HepG2 (cell line): ENCODE results near the gene SSBP4. TPM values are rescaled to one million over a fixed set of nuclear protein-coding genes. Genes with fewer than 3 reads are reported as not detected.

Experiments used
- ADNP ChIP-seq: sonication (generic); formaldehyde crosslinking; IDR thresholded peaks from 2 replicates; pipeline ENCODE4 v1.4.0; 2020; ENCODE audit warnings: missing genetic modification reagents
- ARHGAP35 ChIP-seq: sonication (generic); formaldehyde crosslinking; IDR thresholded peaks from 2 replicates; pipeline ENCODE4 v1.9.0; 2022; ENCODE audit warnings: mild to moderate bottlenecking, inconsistent platforms, moderate library complexity, missing genetic modification reagents, borderline replicate concordance
- BHLHE40 ChIP-seq: IDR thresholded peaks from 2 replicates; pipeline ENCODE4 v1.6.1; 2011; ENCODE audit warnings: low read length, improper control_type of control experiment
- EHMT2 ChIP-seq: fragments of 200-600 bp; sonication (generic); IDR thresholded peaks from 2 replicates; pipeline ENCODE4 v1.7.0; 2017; ENCODE audit warnings: antibody characterized with exemption, low read depth, low read length, borderline replicate concordance
- HCFC1 ChIP-seq: fragments of 150-350 bp; IDR thresholded peaks from 2 replicates; pipeline ENCODE4 v1.6.1; 2014; ENCODE audit warnings: low read depth, low read length
- HOXA9 ChIP-seq: sonication (generic); formaldehyde crosslinking; IDR thresholded peaks from 2 replicates; pipeline ENCODE4 v1.8.1; 2022; ENCODE audit warnings: missing genetic modification reagents, mild to moderate bottlenecking, moderate library complexity, borderline replicate concordance
- MED1 ChIP-seq: sonication (generic); formaldehyde crosslinking; IDR thresholded peaks from 2 replicates; pipeline ENCODE4 v1.4.0; 2020; ENCODE audit warnings: missing genetic modification reagents
- RARG ChIP-seq: sonication (generic); formaldehyde crosslinking; IDR thresholded peaks from 2 replicates; pipeline ENCODE4 v1.4.0; 2020; ENCODE audit warnings: low read depth, mild to moderate bottlenecking, missing genetic modification reagents
- ZBTB7B ChIP-seq: sonication (generic); formaldehyde crosslinking; IDR thresholded peaks from 2 replicates; pipeline ENCODE4 v1.4.0; 2020; ENCODE audit warnings: missing genetic modification reagents
- ZNF550 ChIP-seq: sonication (generic); formaldehyde crosslinking; IDR thresholded peaks from 2 replicates; pipeline ENCODE4 v1.4.0; 2020; ENCODE audit warnings: mild to moderate bottlenecking, missing genetic modification reagents, borderline replicate concordance
- ZNF841 ChIP-seq: sonication (generic); formaldehyde crosslinking; IDR thresholded peaks from 2 replicates; pipeline ENCODE4 v1.8.1; 2023; ENCODE audit warnings: missing genetic modification reagents, borderline replicate concordance
- ZNF850 ChIP-seq: sonication (generic); formaldehyde crosslinking; conservative IDR thresholded peaks from 2 replicates; pipeline ENCODE4 v1.9.0; 2021; ENCODE audit warnings: mild to moderate bottlenecking, missing genetic modification reagents
- polyA plus RNA-seq, 8 experiments: library from polyadenylated mRNA; depleted of rRNA in 3 of 8; stranded (reverse) in 7 of 8; unstranded in 1 of 8; fragments of >200 nt; fragmentation: Illumina TruSeq in 4 of 8; extraction: Trizol in 4 of 8; gene quantifications; 2 replicates each; pipeline versions ENCODE4 v1.2.1 to v1.2.3, GENCODE V29; 2011 to 2016; ENCODE audit warnings: low read depth in 4 of 8, missing spikeins in 1 of 8, mixed read lengths in 1 of 8; ENCODE audit not compliant: insufficient read depth in 1 of 8
- total RNA-seq, 5 experiments: library from RNA; depleted of rRNA; stranded (reverse); fragments of >200 nt; fragmentation: Illumina TruSeq; extraction: Trizol; gene quantifications; 2 replicates each; pipeline ENCODE4 v1.2.3, GENCODE V29; 2016; ENCODE audit warnings: low read depth in 1 of 5
- TF ChIP-seq, protein P1 (sequence below): sonication (generic); formaldehyde crosslinking; IDR thresholded peaks from 2 replicates; pipeline ENCODE4 v1.4.0; 2020; ENCODE audit warnings: mild to moderate bottlenecking, missing genetic modification reagents, borderline replicate concordance
- TF ChIP-seq, protein P2 (sequence below): sonication (generic); formaldehyde crosslinking; IDR thresholded peaks from one replicate; pipeline ENCODE4 v1.5.1; 2020; ENCODE audit warnings: mild to moderate bottlenecking, missing genetic modification reagents; ENCODE audit errors: not compliant biosample characterization
- TF ChIP-seq, protein P3 (sequence below): sonication (generic); formaldehyde crosslinking; IDR thresholded peaks from 2 replicates; pipeline ENCODE4 v1.5.0; 2020; ENCODE audit warnings: mild to moderate bottlenecking, missing genetic modification reagents, moderate library complexity
- TF ChIP-seq, protein P4 (sequence below): sonication (generic); formaldehyde crosslinking; IDR thresholded peaks from 2 replicates; pipeline ENCODE4 v1.8.0; 2022; ENCODE audit warnings: mild to moderate bottlenecking, missing genetic modification reagents

SSBP4 gene
- total and polyA plus RNA-seq, 2 of the 13 experiments (the other 11 are each of a cell fraction or from before 2014, with no cell fraction given): 20.8 to 39.5 TPM

DNA sequence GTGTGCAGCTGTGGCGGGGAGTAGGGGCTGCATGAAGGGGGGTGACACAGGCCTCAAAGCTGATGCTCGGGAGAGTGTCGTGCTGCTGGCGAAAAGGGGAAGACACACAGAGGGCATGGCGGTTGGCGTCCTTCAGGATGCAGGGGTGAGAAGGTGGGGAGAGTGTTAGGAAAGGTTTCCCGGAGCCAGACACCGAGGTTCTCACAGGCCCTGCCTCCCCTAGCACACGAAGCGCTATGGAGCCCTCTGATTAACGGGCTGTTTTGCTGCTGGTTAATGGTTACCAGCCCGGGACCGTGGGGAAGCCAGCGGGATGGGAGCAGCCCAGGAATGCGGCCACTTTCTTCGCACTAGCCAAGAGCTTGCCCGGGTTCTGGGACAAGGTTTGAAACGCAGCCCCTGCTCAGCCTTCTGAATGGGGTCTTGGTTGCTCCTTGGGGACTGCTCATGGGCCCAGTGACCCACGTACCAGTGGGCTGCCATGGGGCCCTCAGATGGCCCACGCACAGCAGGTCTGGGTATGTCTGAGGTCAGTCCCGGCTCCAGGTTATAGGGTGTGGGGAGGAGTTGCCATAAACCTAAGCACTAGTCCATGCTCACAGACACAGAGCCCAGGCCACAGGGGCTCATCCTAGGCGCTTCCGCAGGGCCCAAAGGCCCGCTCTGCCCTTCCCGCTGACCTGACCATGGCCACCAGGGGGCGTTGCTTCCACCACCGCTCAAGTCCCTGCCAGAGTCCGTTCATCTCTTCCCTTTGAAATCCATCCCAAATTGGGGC lies 50.1 kb downstream of the SSBP4 start (continued):
- TF ChIP-seq EHMT2: no peak
- TF ChIP-seq, protein P1, sequence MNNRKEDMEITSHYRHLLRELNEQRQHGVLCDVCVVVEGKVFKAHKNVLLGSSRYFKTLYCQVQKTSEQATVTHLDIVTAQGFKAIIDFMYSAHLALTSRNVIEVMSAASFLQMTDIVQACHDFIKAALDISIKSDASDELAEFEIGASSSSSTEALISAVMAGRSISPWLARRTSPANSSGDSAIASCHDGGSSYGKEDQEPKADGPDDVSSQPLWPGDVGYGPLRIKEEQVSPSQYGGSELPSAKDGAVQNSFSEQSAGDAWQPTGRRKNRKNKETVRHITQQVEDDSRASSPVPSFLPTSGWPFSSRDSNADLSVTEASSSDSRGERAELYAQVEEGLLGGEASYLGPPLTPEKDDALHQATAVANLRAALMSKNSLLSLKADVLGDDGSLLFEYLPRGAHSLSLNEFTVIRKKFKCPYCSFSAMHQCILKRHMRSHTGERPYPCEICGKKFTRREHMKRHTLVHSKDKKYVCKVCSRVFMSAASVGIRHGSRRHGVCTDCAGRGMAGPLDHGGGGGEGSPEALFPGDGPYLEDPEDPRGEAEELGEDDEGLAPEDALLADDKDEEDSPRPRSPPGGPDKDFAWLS (CRISPR knock-in tag): no peak
- no peak for TF ChIP-seq HOXA9
- TF ChIP-seq, protein P2, sequence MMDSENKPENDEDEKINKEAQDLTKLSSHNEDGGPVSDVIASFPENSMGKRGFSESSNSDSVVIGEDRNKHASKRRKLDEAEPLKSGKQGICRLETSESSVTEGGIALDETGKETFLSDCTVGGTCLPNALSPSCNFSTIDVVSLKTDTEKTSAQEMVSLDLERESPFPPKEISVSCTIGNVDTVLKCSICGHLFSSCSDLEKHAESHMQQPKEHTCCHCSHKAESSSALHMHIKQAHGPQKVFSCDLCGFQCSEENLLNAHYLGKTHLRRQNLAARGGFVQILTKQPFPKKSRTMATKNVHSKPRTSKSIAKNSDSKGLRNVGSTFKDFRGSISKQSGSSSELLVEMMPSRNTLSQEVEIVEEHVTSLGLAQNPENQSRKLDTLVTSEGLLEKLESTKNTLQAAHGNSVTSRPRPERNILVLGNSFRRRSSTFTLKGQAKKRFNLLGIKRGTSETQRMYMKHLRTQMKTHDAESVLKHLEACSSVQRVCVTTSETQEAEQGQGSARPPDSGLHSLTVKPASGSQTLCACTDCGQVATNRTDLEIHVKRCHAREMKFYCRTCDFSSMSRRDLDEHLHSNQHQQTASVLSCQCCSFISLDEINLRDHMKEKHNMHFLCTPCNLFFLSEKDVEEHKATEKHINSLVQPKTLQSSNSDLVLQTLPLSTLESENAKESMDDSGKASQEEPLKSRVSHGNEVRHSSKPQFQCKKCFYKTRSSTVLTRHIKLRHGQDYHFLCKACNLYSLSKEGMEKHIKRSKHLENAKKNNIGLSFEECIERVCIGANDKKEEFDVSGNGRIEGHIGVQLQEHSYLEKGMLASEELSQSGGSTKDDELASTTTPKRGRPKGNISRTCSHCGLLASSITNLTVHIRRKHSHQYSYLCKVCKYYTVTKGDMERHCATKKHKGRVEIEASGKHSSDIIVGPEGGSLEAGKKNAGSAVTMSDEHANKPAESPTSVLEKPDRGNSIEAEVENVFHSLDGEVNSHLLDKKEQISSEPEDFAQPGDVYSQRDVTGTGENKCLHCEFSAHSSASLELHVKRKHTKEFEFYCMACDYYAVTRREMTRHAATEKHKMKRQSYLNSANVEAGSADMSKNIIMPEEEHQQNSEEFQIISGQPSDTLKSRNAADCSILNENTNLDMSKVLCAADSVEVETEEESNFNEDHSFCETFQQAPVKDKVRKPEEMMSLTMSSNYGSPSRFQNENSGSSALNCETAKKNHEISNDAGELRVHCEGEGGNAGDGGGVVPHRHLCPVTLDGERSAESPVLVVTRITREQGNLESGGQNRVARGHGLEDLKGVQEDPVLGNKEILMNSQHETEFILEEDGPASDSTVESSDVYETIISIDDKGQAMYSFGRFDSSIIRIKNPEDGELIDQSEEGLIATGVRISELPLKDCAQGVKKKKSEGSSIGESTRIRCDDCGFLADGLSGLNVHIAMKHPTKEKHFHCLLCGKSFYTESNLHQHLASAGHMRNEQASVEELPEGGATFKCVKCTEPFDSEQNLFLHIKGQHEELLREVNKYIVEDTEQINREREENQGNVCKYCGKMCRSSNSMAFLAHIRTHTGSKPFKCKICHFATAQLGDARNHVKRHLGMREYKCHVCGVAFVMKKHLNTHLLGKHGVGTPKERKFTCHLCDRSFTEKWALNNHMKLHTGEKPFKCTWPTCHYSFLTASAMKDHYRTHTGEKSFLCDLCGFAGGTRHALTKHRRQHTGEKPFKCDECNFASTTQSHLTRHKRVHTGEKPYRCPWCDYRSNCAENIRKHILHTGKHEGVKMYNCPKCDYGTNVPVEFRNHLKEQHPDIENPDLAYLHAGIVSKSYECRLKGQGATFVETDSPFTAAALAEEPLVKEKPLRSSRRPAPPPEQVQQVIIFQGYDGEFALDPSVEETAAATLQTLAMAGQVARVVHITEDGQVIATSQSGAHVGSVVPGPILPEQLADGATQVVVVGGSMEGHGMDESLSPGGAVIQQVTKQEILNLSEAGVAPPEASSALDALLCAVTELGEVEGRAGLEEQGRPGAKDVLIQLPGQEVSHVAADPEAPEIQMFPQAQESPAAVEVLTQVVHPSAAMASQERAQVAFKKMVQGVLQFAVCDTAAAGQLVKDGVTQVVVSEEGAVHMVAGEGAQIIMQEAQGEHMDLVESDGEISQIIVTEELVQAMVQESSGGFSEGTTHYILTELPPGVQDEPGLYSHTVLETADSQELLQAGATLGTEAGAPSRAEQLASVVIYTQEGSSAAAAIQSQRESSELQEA (CRISPR knock-in tag): no peak
- no peak for TF ChIP-seq ZNF841 (CRISPR knock-in tag)
- no peak for TF ChIP-seq ZNF850 (CRISPR knock-in tag)
- TF ChIP-seq, protein P3, sequence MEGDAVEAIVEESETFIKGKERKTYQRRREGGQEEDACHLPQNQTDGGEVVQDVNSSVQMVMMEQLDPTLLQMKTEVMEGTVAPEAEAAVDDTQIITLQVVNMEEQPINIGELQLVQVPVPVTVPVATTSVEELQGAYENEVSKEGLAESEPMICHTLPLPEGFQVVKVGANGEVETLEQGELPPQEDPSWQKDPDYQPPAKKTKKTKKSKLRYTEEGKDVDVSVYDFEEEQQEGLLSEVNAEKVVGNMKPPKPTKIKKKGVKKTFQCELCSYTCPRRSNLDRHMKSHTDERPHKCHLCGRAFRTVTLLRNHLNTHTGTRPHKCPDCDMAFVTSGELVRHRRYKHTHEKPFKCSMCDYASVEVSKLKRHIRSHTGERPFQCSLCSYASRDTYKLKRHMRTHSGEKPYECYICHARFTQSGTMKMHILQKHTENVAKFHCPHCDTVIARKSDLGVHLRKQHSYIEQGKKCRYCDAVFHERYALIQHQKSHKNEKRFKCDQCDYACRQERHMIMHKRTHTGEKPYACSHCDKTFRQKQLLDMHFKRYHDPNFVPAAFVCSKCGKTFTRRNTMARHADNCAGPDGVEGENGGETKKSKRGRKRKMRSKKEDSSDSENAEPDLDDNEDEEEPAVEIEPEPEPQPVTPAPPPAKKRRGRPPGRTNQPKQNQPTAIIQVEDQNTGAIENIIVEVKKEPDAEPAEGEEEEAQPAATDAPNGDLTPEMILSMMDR (CRISPR knock-in tag): peak; percentile 90
- no peak for TF ChIP-seq ZBTB7B (CRISPR knock-in tag)
- TF ChIP-seq, protein P4, sequence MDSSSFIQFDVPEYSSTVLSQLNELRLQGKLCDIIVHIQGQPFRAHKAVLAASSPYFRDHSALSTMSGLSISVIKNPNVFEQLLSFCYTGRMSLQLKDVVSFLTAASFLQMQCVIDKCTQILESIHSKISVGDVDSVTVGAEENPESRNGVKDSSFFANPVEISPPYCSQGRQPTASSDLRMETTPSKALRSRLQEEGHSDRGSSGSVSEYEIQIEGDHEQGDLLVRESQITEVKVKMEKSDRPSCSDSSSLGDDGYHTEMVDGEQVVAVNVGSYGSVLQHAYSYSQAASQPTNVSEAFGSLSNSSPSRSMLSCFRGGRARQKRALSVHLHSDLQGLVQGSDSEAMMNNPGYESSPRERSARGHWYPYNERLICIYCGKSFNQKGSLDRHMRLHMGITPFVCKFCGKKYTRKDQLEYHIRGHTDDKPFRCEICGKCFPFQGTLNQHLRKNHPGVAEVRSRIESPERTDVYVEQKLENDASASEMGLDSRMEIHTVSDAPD: no peak
- TF ChIP-seq ARHGAP35 (CRISPR knock-in tag): no peak
- no peak for TF ChIP-seq BHLHE40
- no peak for TF ChIP-seq HCFC1
- TF ChIP-seq MED1 (CRISPR knock-in tag): no peak
- no peak for TF ChIP-seq ADNP (CRISPR knock-in tag)
- no peak for TF ChIP-seq ZNF550 (CRISPR knock-in tag)
- no peak for TF ChIP-seq RARG (CRISPR knock-in tag)
